Hematopoietic multipotent progenitor cell treated with erythropoietin and hydrocortisone succinate and interleukin-3 and kit ligand, for 15 days (in vitro differentiated cells): Measurements from ENCODE around the gene RSKR.
"Not testable (repeated sequence)": the region's sequence is repeated elsewhere in the genome, so short reads cannot be mapped to it uniquely, and the experiment has no call there.

Experiments
- DNase-seq: peaks from one replicate; pipeline ENCODE4 v3.0.0-alpha.2; 2015; ENCODE audit warnings: low spot score

Gene RSKR

DNA sequence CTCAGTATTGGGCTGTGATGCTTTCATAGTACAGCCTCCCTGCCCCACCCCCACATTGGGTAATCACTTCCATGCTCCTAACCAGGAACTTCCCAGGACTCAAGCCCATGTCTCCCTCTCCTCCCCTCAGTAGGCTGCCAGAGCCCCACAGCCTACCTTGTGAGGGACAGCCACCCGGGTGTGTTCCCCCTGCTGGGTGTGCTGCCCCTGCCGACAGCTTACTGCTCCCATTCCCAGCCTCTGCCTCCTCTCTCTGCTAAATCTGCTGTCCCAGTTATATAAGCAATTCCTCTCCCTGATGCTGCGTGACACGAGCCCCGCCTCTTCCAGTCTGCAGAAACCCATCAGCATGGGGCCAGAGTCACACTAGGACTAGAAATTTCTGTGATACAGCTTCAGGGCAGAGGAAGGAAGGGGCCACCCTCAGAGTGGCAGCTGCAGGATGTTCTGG is at the start of gene RSKR:
Gene RSKR, minus strand, starts transcription at position 255 of the 451 bp plus-strand sequence. Its CDS starts 24 bp downstream, at position 231.
- DNase-seq: no peak

DNA sequence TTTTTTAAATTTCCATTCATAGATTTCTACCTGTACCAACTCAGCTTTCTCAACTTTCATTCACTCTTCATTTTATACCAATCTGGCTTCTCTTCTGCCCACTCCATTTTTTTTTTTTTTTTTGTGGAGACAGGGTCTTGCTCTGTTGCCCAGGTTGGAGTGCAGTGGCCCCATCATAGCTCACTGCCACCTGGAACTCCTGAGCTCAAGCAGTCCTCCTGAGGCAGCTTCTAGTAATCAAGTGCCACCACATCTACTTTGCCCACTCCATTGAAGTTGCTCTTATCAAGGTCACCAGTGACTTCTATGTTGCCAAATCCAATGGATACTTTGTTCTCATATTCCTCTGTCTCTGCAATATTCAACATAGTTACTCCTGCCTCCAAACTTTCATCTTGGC is 49.7 kb upstream of the RSKR start:
- no peak for DNase-seq

GRCh38 chr17:28662527-28662829 is 48.5 kb upstream of the RSKR start:
- DNase-seq: no peak

DNA sequence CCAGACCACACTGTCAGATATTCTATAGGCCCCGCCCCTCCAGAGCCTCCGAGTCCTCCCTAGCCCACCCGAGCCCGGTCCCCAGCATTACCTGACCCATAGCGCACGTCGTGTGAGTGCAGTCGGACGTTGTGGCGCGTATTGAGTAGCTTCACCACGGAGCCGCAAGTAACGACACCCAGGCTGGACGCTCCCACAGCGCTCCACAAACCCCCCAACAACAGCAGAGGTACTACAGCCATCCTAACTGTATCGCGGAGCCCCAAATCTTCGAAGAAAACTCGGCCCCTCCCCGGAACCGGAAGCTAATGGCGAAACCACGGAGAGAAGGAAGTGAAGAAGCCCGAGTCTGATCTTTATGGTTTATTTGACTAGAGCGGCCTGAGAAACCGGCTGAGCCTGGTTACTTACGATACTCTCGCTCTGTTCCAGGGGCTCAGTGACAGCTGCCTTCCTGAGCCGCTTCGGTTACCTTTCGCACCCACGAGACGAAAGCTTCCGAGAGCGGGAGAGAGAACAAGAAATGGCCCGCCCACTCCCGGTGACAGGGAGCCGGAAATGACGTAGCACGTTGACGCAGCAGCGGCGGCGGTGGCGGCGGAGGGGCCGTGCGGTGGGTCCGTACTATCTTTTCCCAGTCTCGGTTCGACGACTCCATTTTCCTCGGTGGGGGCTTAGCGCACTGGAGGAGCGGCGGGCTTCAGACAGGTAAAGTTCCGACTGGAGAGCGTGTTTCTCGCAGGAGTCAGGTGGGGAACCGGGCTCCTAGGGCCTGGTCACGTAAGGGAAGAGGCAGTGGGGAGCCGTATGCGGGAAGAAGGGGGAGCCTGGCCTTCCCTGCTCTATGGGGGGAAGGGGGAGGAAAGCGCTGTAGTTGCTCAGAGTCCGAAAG is 47.9 kb upstream of the RSKR start, which contains the start of the genes SDF2 and SUPT6H:
Gene SDF2, minus strand, starts transcription at position 272 of the 892 bp plus-strand sequence. Its CDS starts 30 bp downstream, at position 242.
Gene SUPT6H, plus strand, starts transcription at position 571 of the 892 bp plus-strand sequence. CDS start 11,197 bp downstream, outside the sequence.
- peak; percentile 94 for DNase-seq

- not testable (repeated sequence) for DNase-seq
Observed at GRCh38 chr17:28659497-28659881, 45.5 kb upstream of the RSKR start.

DNA sequence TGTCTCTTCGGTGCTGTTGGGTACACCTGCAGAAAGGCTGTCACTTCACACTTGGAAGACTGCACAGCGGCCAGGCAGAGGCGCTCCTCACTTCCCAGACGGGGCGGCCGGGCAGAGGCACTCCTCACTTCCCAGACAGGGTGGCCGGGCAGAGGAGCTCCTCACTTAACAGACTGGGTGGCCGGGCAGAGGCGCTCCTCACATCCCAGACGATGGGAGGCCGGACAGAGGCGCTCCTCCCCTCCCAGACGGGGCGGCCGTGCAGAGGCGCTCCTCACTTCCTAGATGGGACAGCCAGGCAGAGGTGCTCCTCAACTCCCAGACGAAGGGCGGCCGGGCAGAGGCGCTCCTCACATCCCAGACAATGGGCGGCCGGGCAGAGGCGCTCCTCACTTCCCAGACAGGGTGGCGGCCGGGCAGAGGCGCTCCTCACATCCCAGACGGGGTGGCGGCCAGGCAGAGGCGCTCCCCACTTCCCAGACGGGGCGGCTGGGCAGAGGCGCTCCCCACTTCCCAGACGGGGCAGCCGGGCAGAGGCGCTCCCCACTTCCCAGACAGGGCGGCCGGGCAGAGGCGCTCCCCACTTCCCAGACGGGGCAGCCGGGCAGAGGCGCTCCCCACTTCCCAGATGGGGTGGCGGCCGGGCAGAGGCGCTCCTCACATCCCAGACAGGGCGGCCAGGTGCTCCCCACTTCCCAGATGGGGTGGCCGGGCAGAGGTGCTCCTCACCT is 44.9 kb upstream of the RSKR start:
- DNase-seq: not testable (repeated sequence)

GRCh38 chr17:28658342-28658741 is 44.4 kb upstream of the RSKR start:
- not testable (repeated sequence) for DNase-seq

GRCh38 chr17:28657756-28658155 is 43.8 kb upstream of the RSKR start:
- no peak for DNase-seq

GRCh38 chr17:28655160-28655559 is 41.2 kb upstream of the RSKR start:
- DNase-seq: no peak

- no peak for DNase-seq
Observed at GRCh38 chr17:28648698-28649097, 34.7 kb upstream of the RSKR start.

- DNase-seq: no peak
Observed at GRCh38 chr17:28646039-28646754, 32.2 kb upstream of the RSKR start.

DNA sequence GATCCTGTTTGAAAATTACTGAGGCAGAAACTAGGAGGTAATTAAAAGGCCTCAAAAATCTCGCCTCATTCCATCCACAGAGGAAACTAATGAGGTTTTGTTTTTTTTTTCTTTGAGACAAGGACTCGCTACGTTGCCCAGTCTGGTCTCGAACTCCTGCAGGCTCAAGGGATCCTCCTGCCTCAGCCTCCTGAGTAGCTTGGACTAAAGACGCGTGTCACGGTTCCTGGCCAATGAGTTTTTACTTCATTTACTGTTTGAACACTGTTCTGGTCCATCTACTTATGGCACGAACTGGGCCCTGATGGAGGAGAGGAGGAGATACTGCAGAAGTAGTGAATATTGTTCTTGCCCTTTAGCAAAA is 31.6 kb upstream of the RSKR start:
- DNase-seq: no peak

- peak; percentile 97 for DNase-seq
Observed at GRCh38 chr17:28644787-28645575, 31.0 kb upstream of the RSKR start, which contains the start of gene BLTP2. BLTP2 (minus strand) TSS chr17:28645158; CDS start chr17:28645056, 102 bp downstream.

- DNase-seq: peak; percentile 61
Observed at GRCh38 chr17:28643983-28644786, 30.2 kb upstream of the RSKR start.

DNA sequence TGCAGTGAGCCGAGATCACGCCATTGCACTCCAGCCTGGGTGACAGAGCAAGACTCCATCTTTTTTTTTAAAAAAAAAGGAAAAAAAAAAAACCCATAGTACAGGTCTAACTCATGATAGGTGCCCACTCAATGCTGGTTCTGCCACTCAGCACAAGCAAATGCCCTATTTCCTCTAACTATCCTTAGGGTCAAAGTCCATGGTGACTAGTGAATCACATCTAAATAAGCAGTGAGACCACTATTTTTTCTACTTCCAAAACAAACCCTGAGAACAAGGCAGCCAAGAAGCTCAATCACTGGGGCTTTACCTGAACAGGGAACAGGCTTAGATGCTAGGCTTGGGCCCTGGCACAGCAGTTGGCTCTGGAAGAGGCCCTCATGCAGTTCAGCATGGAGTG is 27.6 kb upstream of the RSKR start:
- DNase-seq: no peak

- no peak for DNase-seq
Observed at GRCh38 chr17:28635506-28635905, 21.5 kb upstream of the RSKR start.

GRCh38 chr17:28634206-28634865 is 20.4 kb upstream of the RSKR start:
- no peak for DNase-seq

DNA sequence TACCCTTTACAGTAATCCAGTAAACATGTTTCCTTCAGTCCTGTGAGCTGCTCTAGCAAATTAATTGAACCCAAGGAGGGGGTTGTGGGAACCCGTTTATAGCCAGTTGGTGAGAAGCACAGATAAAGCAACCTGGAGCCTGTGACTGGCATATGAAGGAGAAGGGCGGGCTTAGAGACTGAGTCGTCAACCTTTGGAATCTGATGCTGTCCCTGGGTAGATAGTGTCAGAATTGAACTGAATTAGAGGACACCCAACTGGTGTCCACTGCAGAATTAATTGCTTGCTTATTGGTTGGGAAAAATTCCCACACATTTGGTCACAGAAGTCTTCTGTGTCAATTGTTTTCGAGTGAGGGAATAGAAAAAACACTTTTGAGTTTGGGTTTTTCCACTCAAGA is 12.8 kb upstream of the RSKR start:
- DNase-seq: no peak

GRCh38 chr17:28624148-28624547 is 10.2 kb upstream of the RSKR start:
- no peak for DNase-seq

DNA sequence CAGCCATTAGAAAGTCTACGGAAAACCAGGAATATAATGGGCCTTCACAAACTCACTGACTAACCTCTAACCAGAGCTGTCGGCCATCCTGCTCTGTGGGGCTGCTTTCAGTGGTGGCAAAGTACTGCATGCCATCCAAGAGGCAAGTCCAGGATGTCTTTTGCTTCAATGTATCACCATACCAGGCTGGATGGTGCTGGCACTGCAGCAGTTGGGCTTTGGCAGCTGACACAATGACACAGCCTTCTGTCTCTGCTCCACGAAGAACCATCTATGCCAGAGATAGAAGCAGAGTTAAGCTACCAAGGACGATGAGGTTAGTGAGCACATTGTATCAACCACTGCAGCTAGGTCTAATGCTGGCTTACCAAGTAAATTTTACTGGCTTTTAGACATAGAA is 9.7 kb upstream of the RSKR start:
- no peak for DNase-seq
